Right lobe of liver (tissue), 6 donors: ENCODE results near the gene EEF1A1. TPM values are rescaled to one million over a fixed set of nuclear protein-coding genes. Genes with fewer than 3 reads are reported as not detected.
A peak's percentile ranks its signal among the peaks of the same experiment; 100 is the strongest.

ENCODE experiments used
- ATAC-seq, 4 donors: fragments of 200-7000 bp; cut with Tn5 transposase; one replicate each; pipeline ENCODE4 v1.9.1; 2020; ENCODE audit warnings: mild to moderate bottlenecking in 4 of 4, moderate library complexity in 4 of 4
- DNase-seq, 3 donors: peaks; one replicate each; pipeline ENCODE4 v3.0.0-alpha.2; 2020
- H3K27ac ChIP-seq, 3 donors: fragments of 200-600 bp; one replicate each; pipeline ENCODE4 v1.8.0; 2022
- H3K27me3 ChIP-seq, 2 donors: fragments of 200-600 bp; one replicate each; pipeline ENCODE4 v1.8.0; 2022
- H3K36me3 ChIP-seq, 4 donors: fragments of 200-600 bp; sonication (generic) in 1 of 4; one replicate each; pipeline versions ENCODE4 v1.5.1 to v1.8.0; 2017 to 2022; ENCODE audit warnings: control low read depth in 1 of 4
- H3K4me1 ChIP-seq, 4 donors: fragments of 200-600 bp; sonication (generic) in 1 of 4; one replicate each; pipeline versions ENCODE4 v1.5.1 to v1.8.0; 2017 to 2022; ENCODE audit warnings: control low read depth in 1 of 4
- H3K4me3 ChIP-seq, 3 donors: fragments of 200-600 bp; one replicate each; pipeline ENCODE4 v1.8.0; 2022
- H3K9me3 ChIP-seq, 4 donors: fragments of 200-600 bp; sonication (generic) in 1 of 4; one replicate each; pipeline versions ENCODE4 v1.5.1 to v1.8.0; 2017 to 2022; ENCODE audit warnings: control low read depth in 1 of 4
- CTCF ChIP-seq, 4 donors: fragments of 200-600 bp in 3 of 4; fragments of 450-650 bp in 1 of 4; IDR thresholded peaks; one replicate each; pipeline versions ENCODE4 v1.5.1 to v1.8.0; 2016 to 2022; ENCODE audit warnings: antibody characterized with exemption in 4 of 4, mild to moderate bottlenecking in 2 of 4
- POLR2A ChIP-seq: fragments of 450-650 bp; IDR thresholded peaks from one replicate; pipeline ENCODE4 v1.6.1; 2017; ENCODE audit warnings: antibody characterized with exemption, mild to moderate bottlenecking
- WGBS: methylation state at CpG from one replicate; pipeline ENCODE4 v1.1.6; 2018; ENCODE audit warnings: low coverage, low lambda C conversion rate; ENCODE audit not compliant: insufficient coverage; ENCODE audit errors: missing lambda C conversion rate; 5-methylcytosine and 5-hydroxymethylcytosine counted together
- intact Hi-C, 2 donors: fragments of 100-400 bp; cut with DNase I; formaldehyde crosslinking; loops; one replicate each; pipeline versions ENCODE4 v1.11.2 to v1.14.1; 2022
- total RNA-seq, 6 experiments: library from RNA; depleted of rRNA in 2 of 6; stranded (reverse); fragments of >200 nt in 2 of 6; fragmentation: NEBNext Ultra II Directional in 3 of 6; extraction: Animal tissue kit (Norgen Biotek cat#: 25700) in 3 of 6; gene quantifications; one replicate each; pipeline versions ENCODE4 v1.1.0 to v1.2.4, GENCODE V29; 2016 to 2023
- donor health status: DM: no; HTN: yes; CAD: no.
- donor health status: DM: no; HTN: no; CAD: no.
- donor health status: DM: no; HTN: no; CAD: no.
- donor health status: DM: no; HTN: yes; CAD: no.
- donor health status: DM: no; HTN: yes; CAD: no.

The EEF1A1 gene
- total RNA-seq, 6 experiments from 2014 or later, result 2,452 to 4,356 (median 3,217) TPM

DNA sequence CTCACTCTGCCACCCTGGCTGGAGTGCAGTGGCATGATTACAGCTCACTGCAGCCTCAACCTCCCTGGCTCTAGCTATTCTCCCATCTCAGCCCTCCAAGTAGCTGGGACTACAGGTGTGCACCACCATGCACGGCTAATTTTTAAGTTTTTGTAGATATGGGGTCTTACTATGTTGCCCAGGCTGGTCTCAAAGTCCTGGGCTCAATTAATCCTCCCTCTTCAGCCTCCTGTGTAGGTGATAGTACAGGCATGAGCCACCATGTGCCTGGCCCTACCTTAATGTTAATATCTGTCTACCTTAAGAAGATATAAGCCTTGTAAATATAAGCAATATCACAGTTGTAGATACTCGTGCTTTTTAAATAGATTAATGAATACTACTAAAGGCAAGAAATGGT, 16.7 kb downstream of the EEF1A1 start:
- Histone ChIP-seq H3K9me3 (no peaks in the 10 kb centered on the region), H3K27me3 (no peaks in the 10 kb centered on the region), H3K4me3 (no peak overlapping the region), H3K4me1 (no peaks in the 10 kb centered on the region), H3K36me3 (peaks cover 0 to 42% (median 18%) of the 10 kb centered on the region in 4 donors), H3K27ac (no peak overlapping the region)
- 96% methylated on average over 2 of the region's 2 CpGs for WGBS
- DNase-seq, result no peak
- TF ChIP-seq CTCF (IDR thresholded peaks at IDR 0.05), result no peak
- TF ChIP-seq POLR2A, result no peak
- peak in 1 of 4 donors; percentile 21 for ATAC-seq
- intact Hi-C loops, result no loop called here

- TF ChIP-seq POLR2A (no peak), CTCF (IDR thresholded peaks at IDR 0.05) (no peak)
- 51% methylated on average over 2 of the region's 2 CpGs for WGBS
- ATAC-seq, result no peak
Observed at GRCh38 chr6:73503027-73503772, 17.6 kb downstream of the EEF1A1 start.

DNA sequence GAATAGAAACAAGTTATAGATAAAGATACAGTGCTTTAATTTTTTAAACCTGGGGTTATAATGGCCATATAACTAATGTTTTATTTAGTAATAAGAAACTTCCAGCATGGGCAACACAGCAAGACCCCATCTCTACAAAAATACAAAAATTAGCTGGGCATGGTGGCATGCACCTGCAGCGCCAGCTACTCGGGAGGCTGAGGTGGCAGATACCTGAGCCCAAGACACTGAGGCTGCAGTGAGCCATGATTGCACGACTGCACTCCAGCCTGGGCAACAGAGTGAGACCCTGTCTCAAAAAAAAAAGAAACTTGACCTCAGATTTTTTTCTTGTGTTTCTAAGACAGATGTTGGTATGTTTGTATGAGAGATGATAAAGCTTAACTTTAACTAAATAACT, 22.9 kb downstream of the EEF1A1 start:
- Histone ChIP-seq H3K4me1 (no peaks in the 10 kb centered on the region), H3K4me3 (no peak overlapping the region), H3K9me3 (no peaks in the 10 kb centered on the region), H3K36me3 (peaks cover 0 to 93% (median 34%) of the 10 kb centered on the region in 4 donors), H3K27ac (no peak overlapping the region), H3K27me3 (no peaks in the 10 kb centered on the region)
- WGBS, result 89% methylated on average over 3 of the region's 3 CpGs
- TF ChIP-seq CTCF (IDR thresholded peaks at IDR 0.05) (no peak), POLR2A (no peak)
- no peak for DNase-seq
- ATAC-seq, result no peak
- intact Hi-C loops, result no loop called here

More at GRCh38 chr6:73503027-73503772, 17.6 kb downstream of the EEF1A1 start:
- no peaks in the 10 kb centered on the region for H3K4me1 ChIP-seq
- H3K27me3 ChIP-seq, result no peaks in the 10 kb centered on the region
- H3K36me3 ChIP-seq, result peaks cover 0 to 52% (median 21%) of the 10 kb centered on the region in 4 donors
- no peaks in the 10 kb centered on the region for H3K9me3 ChIP-seq
- H3K4me3 ChIP-seq, result no peak overlapping the region
- H3K27ac ChIP-seq, result no peak overlapping the region
- DNase-seq, result no peak
- intact Hi-C loops, result no loop called here

DNA sequence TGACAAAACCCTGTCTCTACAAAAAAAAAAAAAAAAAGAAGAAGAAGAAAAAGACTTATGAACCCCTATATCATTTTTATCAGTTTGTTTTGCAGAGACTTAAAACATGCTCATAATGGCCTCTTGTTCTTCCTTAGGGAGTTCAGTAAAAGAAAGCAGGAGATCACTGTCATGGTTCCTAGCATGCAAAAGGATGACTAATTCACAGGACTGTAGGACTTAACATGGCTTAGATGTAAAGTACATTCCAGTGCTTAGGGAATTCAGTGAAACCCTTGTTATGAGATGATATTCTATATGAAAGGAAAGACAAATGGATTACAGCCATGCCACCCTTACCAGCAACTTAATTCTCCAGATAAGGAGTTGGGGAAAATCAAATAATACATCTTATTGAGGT, 29.5 kb downstream of the EEF1A1 start:
- DNase-seq (no peak), ATAC-seq (no peak)
- H3K27ac ChIP-seq, result no peak overlapping the region
- TF ChIP-seq CTCF (IDR thresholded peaks at IDR 0.05), result no peak
- no peaks in the 10 kb centered on the region for H3K4me1 ChIP-seq
- H3K9me3 ChIP-seq, result no peaks in the 10 kb centered on the region
- peaks cover 0 to 83% (median 17%) of the 10 kb centered on the region in 4 donors for H3K36me3 ChIP-seq
- no peak overlapping the region for H3K4me3 ChIP-seq
- intact Hi-C loops, result no loop called here
- H3K27me3 ChIP-seq, result no peaks in the 10 kb centered on the region
